Kidney capillary endothelial cell (primary cell): ENCODE results near the gene PKHD1.

Experiments used
- DNase-seq: peaks from one replicate; pipeline ENCODE4 v3.0.0-alpha.2; 2018; ENCODE audit warnings: low spot score

PKHD1 gene

GRCh38 chr6:51618563-51618962 is 468.9 kb downstream of the PKHD1 start:
- DNase-seq, result no peak

- no peak for DNase-seq
Observed at GRCh38 chr6:51617751-51618150, 469.7 kb downstream of the PKHD1 start.

- no peak for DNase-seq
Observed at GRCh38 chr6:51616243-51616642, 471.2 kb downstream of the PKHD1 start.

GRCh38 chr6:51614725-51615124 is 472.7 kb downstream of the PKHD1 start:
- no peak for DNase-seq

- DNase-seq, result no peak
Observed at GRCh38 chr6:51613558-51613957, 473.9 kb downstream of the PKHD1 start.

GRCh38 chr6:51608932-51609331 is 478.5 kb downstream of the PKHD1 start:
- no peak for DNase-seq

GRCh38 chr6:51608383-51608782 is 479.0 kb downstream of the PKHD1 start:
- no peak for DNase-seq

- DNase-seq, result no peak
Observed at GRCh38 chr6:51600514-51600913, 486.9 kb downstream of the PKHD1 start.

- DNase-seq, result no peak
Observed at GRCh38 chr6:51598171-51598570, 489.2 kb downstream of the PKHD1 start.

- no peak for DNase-seq
Observed at GRCh38 chr6:51594981-51595380, 492.4 kb downstream of the PKHD1 start.

- no peak for DNase-seq
Observed at GRCh38 chr6:51585264-51585663, 502.1 kb downstream of the PKHD1 start.

GRCh38 chr6:51584163-51584562 is 503.2 kb downstream of the PKHD1 start:
- DNase-seq, result no peak

- no peak for DNase-seq
Observed at GRCh38 chr6:51578994-51579393, 508.4 kb downstream of the PKHD1 start.

GRCh38 chr6:51578362-51578761 is 509.1 kb downstream of the PKHD1 start:
- DNase-seq, result no peak

- DNase-seq, result no peak
Observed at GRCh38 chr6:51574040-51574439, 513.4 kb downstream of the PKHD1 start.

- no peak for DNase-seq
Observed at GRCh38 chr6:51571168-51571567, 516.2 kb downstream of the PKHD1 start.

GRCh38 chr6:51570168-51570921 is 517.1 kb downstream of the PKHD1 start:
- no peak for DNase-seq

GRCh38 chr6:51569594-51569993 is 517.8 kb downstream of the PKHD1 start:
- DNase-seq, result no peak

GRCh38 chr6:51568771-51569170 is 518.6 kb downstream of the PKHD1 start:
- DNase-seq, result no peak

- no peak for DNase-seq
Observed at GRCh38 chr6:51565472-51565871, 521.9 kb downstream of the PKHD1 start.
